ENCODE data around the gene SMPDL3A. TPM values are rescaled to one million over a fixed set of nuclear protein-coding genes. Genes with fewer than 3 reads are reported as not detected.
"Not testable (repeated sequence)": the region's sequence is repeated elsewhere in the genome, so short reads cannot be mapped to it uniquely, and the experiment has no call there.

Gene SMPDL3A
- total and polyA plus RNA-seq, 2 donors (not counting 1 experiment from before 2014, with no cell fraction given): 0.21 to 2.0 TPM

- H3K4me3 Mint-ChIP-seq; POLR2A ChIA-PET; ATAC-seq (ENCODE audit: low read depth); H3K79me2 ChIP-seq (ENCODE audit: control insufficient read depth, insufficient read depth, low read length); H3K27me3 ChIP-seq (replicated peaks in 1 of 4; ENCODE audit: control extremely low read depth in 1 of 4, control insufficient read depth in 3 of 4, insufficient read depth in 4 of 4, low read length in 3 of 4); H3K9ac ChIP-seq (ENCODE audit: low read length); H3K27ac Mint-ChIP-seq; H3K4me3 ChIP-seq (ENCODE audit: control extremely low read depth in 1 of 5, extremely low read depth in 1 of 5, insufficient read depth in 1 of 5, low read depth in 2 of 5, low read length in 4 of 5); H3K27me3 Mint-ChIP-seq; H3K4me2 ChIP-seq (replicated peaks; ENCODE audit: low read depth, low read length, poor library complexity, severe bottlenecking); H3K9me3 ChIP-seq (ENCODE audit: control extremely low read depth in 1 of 3, control insufficient read depth in 2 of 3, insufficient read depth in 1 of 3, low read length in 2 of 3); H3K4me1 ChIP-seq (ENCODE audit: control insufficient read depth in 2 of 2, insufficient read depth in 2 of 2, low read length in 2 of 2); H2AFZ ChIP-seq (ENCODE audit: insufficient read depth, low read depth, low read length, poor library complexity, severe bottlenecking); intact Hi-C loops (cut with micrococcal nuclease); H3K36me3 ChIP-seq (replicated peaks in 1 of 2; ENCODE audit: control extremely low read depth in 1 of 2, control insufficient read depth in 1 of 2, extremely low read depth in 1 of 2, insufficient read depth in 2 of 2, low read length in 1 of 2); H3K27ac ChIP-seq (ENCODE audit: low read length in 2 of 2); H4K20me1 ChIP-seq (ENCODE audit: control insufficient read depth, insufficient read depth, low read length, poor library complexity, severe bottlenecking); H3K9me3 Mint-ChIP-seq (ENCODE audit: insufficient read depth): not testable (repeated sequence)
- DNase-seq: peak; percentile 16
- H3K4me1 Mint-ChIP-seq: peaks cover 13% of the 10 kb centered on the region
- TF ChIP-seq CTCF (IDR thresholded peaks at IDR 0.05): peak; percentile 23
- 92% methylated on average over 2 of the region's 8 CpGs for WGBS (ENCODE audit: insufficient coverage)
- CTCF ChIA-PET: interaction anchor here (1.2 to 4.6 kb wide), 3 partner anchors 14 to 95 kb away, joined by 3 to 35 read pairs (median 7); no protein-coding TSS in a partner anchor
Observed at GRCh38 chr6:122744247-122744646, 44.8 kb upstream of the SMPDL3A start.

- H3K4me1 ChIP-seq (ENCODE audit: control insufficient read depth in 2 of 2, insufficient read depth in 2 of 2, low read length in 2 of 2); H4K20me1 ChIP-seq (ENCODE audit: control insufficient read depth, insufficient read depth, low read length, poor library complexity, severe bottlenecking); H3K9me3 ChIP-seq (ENCODE audit: control extremely low read depth in 1 of 3, control insufficient read depth in 2 of 3, insufficient read depth in 1 of 3, low read length in 2 of 3); POLR2A ChIA-PET; H3K27ac ChIP-seq (ENCODE audit: low read length in 2 of 2); H3K36me3 ChIP-seq (replicated peaks in 1 of 2; ENCODE audit: control extremely low read depth in 1 of 2, control insufficient read depth in 1 of 2, extremely low read depth in 1 of 2, insufficient read depth in 2 of 2, low read length in 1 of 2); ATAC-seq (ENCODE audit: low read depth); H3K79me2 ChIP-seq (ENCODE audit: control insufficient read depth, insufficient read depth, low read length); H3K4me2 ChIP-seq (replicated peaks; ENCODE audit: low read depth, low read length, poor library complexity, severe bottlenecking); H3K27me3 ChIP-seq (replicated peaks in 1 of 4; ENCODE audit: control extremely low read depth in 1 of 4, control insufficient read depth in 3 of 4, insufficient read depth in 4 of 4, low read length in 3 of 4); intact Hi-C loops (cut with micrococcal nuclease); H3K4me3 ChIP-seq (ENCODE audit: control extremely low read depth in 1 of 5, extremely low read depth in 1 of 5, insufficient read depth in 1 of 5, low read depth in 2 of 5, low read length in 4 of 5); H3K9me3 Mint-ChIP-seq (ENCODE audit: insufficient read depth); H3K27ac Mint-ChIP-seq; H2AFZ ChIP-seq (ENCODE audit: insufficient read depth, low read depth, low read length, poor library complexity, severe bottlenecking); DNase-seq; H3K27me3 Mint-ChIP-seq; H3K4me3 Mint-ChIP-seq; H3K9ac ChIP-seq (ENCODE audit: low read length): not testable (repeated sequence)
- 90% methylated on average over 3 of the region's 3 CpGs for WGBS (ENCODE audit: insufficient coverage)
- peaks cover 19% of the 10 kb centered on the region for H3K4me1 Mint-ChIP-seq
- CTCF ChIA-PET: interaction anchor here (1.2 to 4.6 kb wide), 4 partner anchors 14 to 94 kb away, joined by 3 to 35 read pairs (median 6); no protein-coding TSS in a partner anchor
Observed at GRCh38 chr6:122744856-122745255, 44.2 kb upstream of the SMPDL3A start.

All from B cell (primary cell).